IMR-90 (cell line): ENCODE data around the gene RNF213. TPM values are rescaled to one million over a fixed set of nuclear protein-coding genes. Genes with fewer than 3 reads are reported as not detected.

ENCODE experiments used
- ATAC-seq: fragments of 200-7000 bp; cut with Tn5 transposase; 2 replicates; pipeline ENCODE4 v1.9.1; 2020; ENCODE audit warnings: low read depth, mild to moderate bottlenecking, moderate library complexity
- BruUV-seq: library from RNA; stranded (reverse); fragments of 400-500 nt; replicated peaks from 2 replicates; lab custom pipeline; 2021; lab: Mats Ljungman, UMichigan
- CTCF ChIA-PET: fragments of 300-600 bp; formaldehyde crosslinking; extraction: SDS; loops from one replicate; lab custom pipeline; 2021; ENCODE audit warnings: antibody characterized with exemption; lab: Yijun Ruan, JAX
- POLR2A ChIA-PET: fragments of 300-600 bp; sonication (Branson Sonifier 250); formaldehyde crosslinking; loops from one replicate; lab custom pipeline; 2022; ENCODE audit warnings: antibody characterized with exemption; ENCODE audit not compliant: unreplicated experiment; lab: Charles Lee
- DNase-seq: peaks from one replicate; pipeline ENCODE4 v3.0.0; 2013
- H2AFZ ChIP-seq: replicated peaks from 2 replicates; pipeline ENCODE3; 2013; ENCODE audit warnings: low read length, mild to moderate bottlenecking; ENCODE audit not compliant: poor library complexity
- H2AK5ac ChIP-seq: 2 replicates; pipeline ENCODE4 v1.6.1; 2013; ENCODE audit warnings: low read depth, low read length, inconsistent platforms
- H2AK9ac ChIP-seq: replicated peaks from 2 replicates; pipeline ENCODE3; 2013; ENCODE audit warnings: mild to moderate bottlenecking, low read depth, low read length, moderate library complexity; ENCODE audit not compliant: poor library complexity
- H2BK120ac ChIP-seq: 2 replicates; pipeline ENCODE4 v1.6.1; 2013; ENCODE audit warnings: low read depth, low read length, inconsistent platforms
- H2BK15ac ChIP-seq: 3 replicates; pipeline ENCODE4 v1.6.1; 2013; ENCODE audit warnings: low read depth, low read length, inconsistent platforms
- H2BK20ac ChIP-seq: 2 replicates; pipeline ENCODE4 v1.6.1; 2013; ENCODE audit warnings: low read depth, mild to moderate bottlenecking, inconsistent platforms, low read length, moderate library complexity
- H2BK5ac ChIP-seq: 2 replicates; pipeline ENCODE4 v1.6.1; 2013; ENCODE audit warnings: mild to moderate bottlenecking, low read depth, low read length, inconsistent platforms; ENCODE audit not compliant: poor library complexity, severe bottlenecking
- H3K14ac ChIP-seq: replicated peaks from 2 replicates; pipeline ENCODE4 v1.6.1; 2013; ENCODE audit warnings: low read depth, low read length, inconsistent platforms
- H3K18ac ChIP-seq: 2 replicates; pipeline ENCODE4 v1.6.1; 2013; ENCODE audit warnings: low read depth, low read length, control low read depth
- H3K23ac ChIP-seq: 2 replicates; pipeline ENCODE4 v1.6.1; 2013; ENCODE audit warnings: low read depth, low read length, inconsistent platforms
- H3K27ac ChIP-seq: 2 replicates; pipeline ENCODE4 v1.5.1; 2013; ENCODE audit warnings: mild to moderate bottlenecking, control low read depth, low read length; ENCODE audit not compliant: insufficient read depth
- H3K27me3 ChIP-seq: 2 replicates; pipeline ENCODE4 v1.6.1; 2013; ENCODE audit warnings: low read length; ENCODE audit not compliant: control insufficient read depth, insufficient read depth
- H3K36me3 ChIP-seq: 2 replicates; pipeline ENCODE4 v1.6.1; 2013; ENCODE audit warnings: low read length, mixed read lengths; ENCODE audit not compliant: control insufficient read depth, insufficient read depth
- H3K4ac ChIP-seq: 2 replicates; pipeline ENCODE4 v1.6.1; 2013; ENCODE audit warnings: low read depth, low read length, inconsistent platforms
- H3K4me1 ChIP-seq: 2 replicates; pipeline ENCODE4 v1.6.1; 2013; ENCODE audit warnings: low read length, mixed read lengths; ENCODE audit not compliant: control insufficient read depth, insufficient read depth
- H3K4me2 ChIP-seq: 2 replicates; pipeline ENCODE4 v1.6.1; 2013; ENCODE audit warnings: low read depth, mild to moderate bottlenecking, control low read depth, low read length, moderate library complexity
- H3K4me3 ChIP-seq: 2 replicates; pipeline ENCODE4 v1.5.1; 2013; ENCODE audit warnings: low read depth, mild to moderate bottlenecking, control low read depth, low read length, moderate library complexity; ENCODE audit not compliant: insufficient read depth
- H3K56ac ChIP-seq: 2 replicates; pipeline ENCODE4 v1.6.1; 2013; ENCODE audit warnings: low read length, inconsistent platforms; ENCODE audit not compliant: insufficient read depth; ENCODE audit errors: extremely low read depth
- H3K79me1 ChIP-seq, 2 experiments: 2 replicates each; pipeline ENCODE4 v1.6.1; 2013; ENCODE audit warnings: low read length in 2 of 2, inconsistent platforms in 1 of 2, low read depth in 1 of 2
- H3K9ac ChIP-seq: 2 replicates; pipeline ENCODE4 v1.6.1; 2013; ENCODE audit warnings: low read depth, low read length, control low read depth
- H3K9me1 ChIP-seq: 2 replicates; pipeline ENCODE4 v1.6.1; 2013; ENCODE audit warnings: low read length, inconsistent platforms; ENCODE audit not compliant: insufficient read depth
- H3K9me3 ChIP-seq: 2 replicates; pipeline ENCODE4 v1.6.1; 2013; ENCODE audit warnings: low read length; ENCODE audit not compliant: control insufficient read depth, insufficient read depth
- H4K20me1 ChIP-seq: 2 replicates; pipeline ENCODE4 v1.6.1; 2013; ENCODE audit warnings: low read length, inconsistent platforms; ENCODE audit not compliant: insufficient read depth
- H4K5ac ChIP-seq: 2 replicates; pipeline ENCODE4 v1.6.1; 2013; ENCODE audit warnings: mild to moderate bottlenecking, low read depth, low read length, control low read depth
- H4K8ac ChIP-seq, 2 experiments: 2 replicates each; pipeline ENCODE4 v1.6.1; 2013; ENCODE audit warnings: low read depth in 2 of 2, low read length in 2 of 2, control low read depth in 1 of 2, inconsistent platforms in 1 of 2
- H4K91ac ChIP-seq: 2 replicates; pipeline ENCODE4 v1.6.1; 2013; ENCODE audit warnings: low read depth, low read length, inconsistent platforms; ENCODE audit not compliant: insufficient read depth
- BHLHE40 ChIP-seq: fragments of 150-350 bp; IDR thresholded peaks from 2 replicates; pipeline ENCODE4 v1.6.1; 2016; ENCODE audit warnings: mild to moderate bottlenecking, low read depth, low read length
- CEBPB ChIP-seq: IDR thresholded peaks from 2 replicates; pipeline ENCODE4 v1.6.1; 2012; ENCODE audit warnings: low read depth, low read length, improper control_type of control experiment
- RAD21 ChIP-seq: IDR thresholded peaks from 2 replicates; pipeline ENCODE4 v1.6.1; 2012; ENCODE audit warnings: low read length, improper control_type of control experiment
- RCOR1 ChIP-seq: IDR thresholded peaks from 2 replicates; pipeline ENCODE4 v1.6.1; 2012; ENCODE audit warnings: mild to moderate bottlenecking, low read length, improper control_type of control experiment; ENCODE audit not compliant: insufficient replicate concordance
- WGBS, 2 experiments: methylation state at CpG; one replicate each; pipeline versions ENCODE4 v1.1.5 to v1.1.7; 2013; ENCODE audit warnings: missing lambda C conversion rate in 2 of 2; ENCODE audit not compliant: insufficient read length in 1 of 2; ENCODE audit errors: extremely low coverage in 2 of 2; 5-methylcytosine and 5-hydroxymethylcytosine counted together
- dilution Hi-C: fragments of 300-500 bp; cut with HindIII; formaldehyde crosslinking; loops from one replicate; pipeline ENCODE4 v1.14.3; 2018; ENCODE audit warnings: low sequenced_read_pairs; ENCODE audit not compliant: unreplicated experiment
- in situ Hi-C: fragments of 300-500 bp; cut with MboI; formaldehyde crosslinking; loops from 3 replicates; pipeline ENCODE4 v1.14.3; 2019; ENCODE audit warnings: low sequenced_read_pairs, inconsistent platforms, mixed read lengths
- intact Hi-C: fragments of 100-400 bp; cut with micrococcal nuclease; formaldehyde crosslinking; loops from 2 replicates; pipeline ENCODE4 v1.10.0; 2022
- polyA plus RNA-seq, 3 experiments: library from polyadenylated mRNA; depleted of rRNA; stranded (reverse); fragments of >200 nt; gene quantifications; 2 replicates each; pipeline ENCODE4 v1.2.3, GENCODE V29; 2012; ENCODE audit warnings: low replicate concordance in 1 of 3
- total RNA-seq: library from RNA; depleted of rRNA; stranded (reverse); fragments of >200 nt; gene quantifications from 2 replicates; pipeline ENCODE4 v1.2.3, GENCODE V29; 2012

RNF213 gene
- total and polyA plus RNA-seq, 2 of the 4 experiments (the other 2 are of a cell fraction), result 23.4 to 36.0 TPM

GRCh38 chr17:80225230-80225629, 35.4 kb upstream of the RNF213 start:
- Histone ChIP-seq H2AK5ac (no peak overlapping the region), H4K5ac (no peak overlapping the region), H3K9ac (no peak overlapping the region), H3K23ac (no peak overlapping the region), H3K36me3 (peaks cover 30% of the 10 kb centered on the region), H3K9me1 (peaks cover 7% of the 10 kb centered on the region), H2AFZ (no peak overlapping the region), H4K91ac (no peak overlapping the region), H4K20me1 (no peaks in the 10 kb centered on the region), H3K18ac (no peak overlapping the region), H2BK120ac (no peak overlapping the region), H3K56ac (no peak overlapping the region), H2BK5ac (no peak overlapping the region), H3K4me1 (peaks cover 3% of the 10 kb centered on the region; the same call in 1 of the 2 replicates), H2BK20ac (no peak overlapping the region), H3K79me1 (peaks cover 0 to 29% of the 10 kb centered on the region in 2 experiments; a peak in 3 of 4 replicates), H3K4me2 (no peak overlapping the region), H3K27me3 (no peaks in the 10 kb centered on the region), H3K14ac (no peak overlapping the region), H3K9me3 (no peaks in the 10 kb centered on the region), H2AK9ac (no peak overlapping the region), H2BK15ac (no peak overlapping the region), H4K8ac (no peak overlapping the region), H3K27ac (no peak overlapping the region), H3K4ac (no peak overlapping the region), H3K4me3 (no peak overlapping the region)
- WGBS, 2 experiments, result no CpG with 5 or more reads among the region's 6 CpGs
- in situ Hi-C loops (no loop called here), dilution Hi-C loops (no loop called here), intact Hi-C loops (no loop called here)
- ATAC-seq, result no peak
- no TSS peak for BruUV-seq
- DNase-seq, result no peak
- TF ChIP-seq RAD21 (no peak), RCOR1 (no peak), BHLHE40 (no peak), CEBPB (no peak)
- CTCF ChIA-PET, result interaction anchor here (1.3 kb wide), 1 partner anchor 124 kb away, joined by 3 read pairs; the partner anchor contains the start of gene GAA
- POLR2A ChIA-PET, result no interaction called here
